Fibroblast of lung (primary cell): ENCODE results near the gene STPG2. TPM values are rescaled to one million over a fixed set of nuclear protein-coding genes. Genes with fewer than 3 reads are reported as not detected.

Experiments
- DNase-seq, 2 donors: peaks; one replicate each; pipeline versions ENCODE4 v3.0.0 to v3.0.0-alpha.2; 2010; ENCODE audit warnings: low read depth in 2 of 2
- H2AFZ ChIP-seq: 2 replicates; pipeline ENCODE4 v1.5.1; 2012; ENCODE audit warnings: low read length, control low read depth, inconsistent platforms
- H3K27ac ChIP-seq: 2 replicates; pipeline ENCODE4 v1.5.1; 2011; ENCODE audit warnings: low read length, control low read depth; ENCODE audit not compliant: insufficient read depth
- H3K27me3 ChIP-seq: 2 replicates; pipeline ENCODE4 v1.5.1; 2011; ENCODE audit warnings: mild to moderate bottlenecking, low read length; ENCODE audit not compliant: control insufficient read depth, insufficient read depth
- H3K36me3 ChIP-seq: 2 replicates; pipeline ENCODE4 v1.5.1; 2011; ENCODE audit warnings: low read length; ENCODE audit not compliant: control insufficient read depth, insufficient read depth
- H3K4me1 ChIP-seq: 2 replicates; pipeline ENCODE4 v1.5.1; 2011; ENCODE audit warnings: low read length; ENCODE audit not compliant: control insufficient read depth, insufficient read depth; ENCODE audit errors: extremely low read depth
- H3K4me2 ChIP-seq: 2 replicates; pipeline ENCODE4 v1.5.1; 2011; ENCODE audit warnings: low read length, control low read depth; ENCODE audit not compliant: insufficient read depth; ENCODE audit errors: extremely low read depth
- H3K4me3 ChIP-seq, 4 experiments: fragments of 200-600 bp in 1 of 4; sonication (generic) in 1 of 4; replicated peaks in 1 of 4; 2 replicates each; pipeline ENCODE4 v1.5.1; 2011 to 2016; ENCODE audit warnings: low read length in 4 of 4, low read depth in 3 of 4, mild to moderate bottlenecking in 3 of 4, control low read depth in 2 of 4, inconsistent platforms in 1 of 4, mixed read lengths in 1 of 4; ENCODE audit not compliant: insufficient read depth in 1 of 4; ENCODE audit errors: control extremely low read depth in 1 of 4
- H3K79me2 ChIP-seq: 2 replicates; pipeline ENCODE4 v1.5.1; 2012; ENCODE audit warnings: mild to moderate bottlenecking, low read length, inconsistent platforms; ENCODE audit not compliant: control insufficient read depth, insufficient read depth
- H3K9ac ChIP-seq: 2 replicates; pipeline ENCODE4 v1.5.1; 2011; ENCODE audit warnings: mild to moderate bottlenecking, low read length, control low read depth; ENCODE audit not compliant: insufficient read depth
- H3K9me3 ChIP-seq: 2 replicates; pipeline ENCODE4 v1.5.1; 2012; ENCODE audit warnings: low read depth, low read length; ENCODE audit not compliant: control insufficient read depth, insufficient read depth
- H4K20me1 ChIP-seq: 2 replicates; pipeline ENCODE4 v1.5.1; 2011; ENCODE audit warnings: low read length; ENCODE audit not compliant: control insufficient read depth, insufficient read depth; ENCODE audit errors: extremely low read depth
- EZH2 ChIP-seq: IDR thresholded peaks from 2 replicates; pipeline ENCODE4 v1.5.1; 2012; ENCODE audit warnings: low read length, control low read depth, mild to moderate bottlenecking; ENCODE audit errors: missing control alignments
- polyA plus RNA-seq, 2 donors: library from polyadenylated mRNA; depleted of rRNA in 1 of 2; stranded (reverse) in 1 of 2; unstranded in 1 of 2; fragments of >200 nt; gene quantifications; 2 replicates each; pipeline ENCODE4 v1.2.1, GENCODE V29; 2011 to 2012; ENCODE audit warnings: missing spikeins in 1 of 2
- total RNA-seq: library from RNA; depleted of rRNA; stranded (reverse); fragments of >200 nt; gene quantifications from 2 replicates; pipeline ENCODE4 v1.2.1, GENCODE V29; 2014
- TF ChIP-seq, protein P1 (sequence below), 2 donors: IDR thresholded peaks in 1 of 2; conservative IDR thresholded peaks in 1 of 2; 1 replicate in 1 of 2; 2 replicates in 1 of 2; pipeline ENCODE4 v1.5.1; 2011 to 2012; ENCODE audit warnings: low read length in 2 of 2, control low read depth in 1 of 2, inconsistent platforms in 1 of 2, low read depth in 1 of 2, mild to moderate bottlenecking in 1 of 2

STPG2 gene
- total and polyA plus RNA-seq, 2 donors (not counting 1 experiment from before 2014, with no cell fraction given) = 0.17 TPM; not detected in 1

DNA sequence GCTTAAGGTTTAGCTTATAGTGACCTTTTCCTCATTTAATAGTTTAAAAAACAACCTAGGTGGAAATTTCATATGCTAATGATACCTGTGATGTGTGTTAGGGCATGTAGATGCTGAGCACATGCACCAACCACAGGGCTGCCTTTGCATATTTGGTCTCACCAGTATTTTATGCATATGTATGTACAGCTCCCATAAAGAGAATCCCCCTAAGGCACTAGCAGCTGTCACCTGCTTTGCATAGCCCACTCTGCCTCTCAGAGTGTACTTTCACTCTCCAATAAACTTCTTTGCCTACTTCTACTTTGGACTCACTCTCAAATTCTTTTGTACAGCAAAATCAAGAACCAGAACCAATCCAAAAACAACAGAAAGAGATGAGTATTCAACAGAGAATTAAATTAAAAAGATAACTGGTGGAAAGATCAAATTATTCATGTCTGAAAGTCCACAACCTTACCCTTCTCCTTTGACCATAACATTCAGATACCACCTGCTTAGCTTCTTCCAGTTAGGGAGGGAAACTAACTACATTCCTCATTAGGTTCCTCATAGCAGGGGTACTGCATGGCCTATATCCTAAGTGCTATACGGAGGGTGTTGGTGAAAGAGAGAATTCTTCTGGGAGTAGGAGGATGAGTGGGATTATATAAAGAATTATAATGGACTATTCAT lies 250.5 kb downstream of the STPG2 start:
- no peak overlapping the region for H2AFZ ChIP-seq
- no peaks in the 10 kb centered on the region for H3K27me3 ChIP-seq
- no peaks in the 10 kb centered on the region for H3K79me2 ChIP-seq
- no peak overlapping the region for H3K4me3 ChIP-seq
- no peak overlapping the region for H3K9ac ChIP-seq
- H4K20me1 ChIP-seq = no peaks in the 10 kb centered on the region
- H3K4me2 ChIP-seq = no peak overlapping the region
- H3K36me3 ChIP-seq = no peaks in the 10 kb centered on the region
- TF ChIP-seq, protein P1, sequence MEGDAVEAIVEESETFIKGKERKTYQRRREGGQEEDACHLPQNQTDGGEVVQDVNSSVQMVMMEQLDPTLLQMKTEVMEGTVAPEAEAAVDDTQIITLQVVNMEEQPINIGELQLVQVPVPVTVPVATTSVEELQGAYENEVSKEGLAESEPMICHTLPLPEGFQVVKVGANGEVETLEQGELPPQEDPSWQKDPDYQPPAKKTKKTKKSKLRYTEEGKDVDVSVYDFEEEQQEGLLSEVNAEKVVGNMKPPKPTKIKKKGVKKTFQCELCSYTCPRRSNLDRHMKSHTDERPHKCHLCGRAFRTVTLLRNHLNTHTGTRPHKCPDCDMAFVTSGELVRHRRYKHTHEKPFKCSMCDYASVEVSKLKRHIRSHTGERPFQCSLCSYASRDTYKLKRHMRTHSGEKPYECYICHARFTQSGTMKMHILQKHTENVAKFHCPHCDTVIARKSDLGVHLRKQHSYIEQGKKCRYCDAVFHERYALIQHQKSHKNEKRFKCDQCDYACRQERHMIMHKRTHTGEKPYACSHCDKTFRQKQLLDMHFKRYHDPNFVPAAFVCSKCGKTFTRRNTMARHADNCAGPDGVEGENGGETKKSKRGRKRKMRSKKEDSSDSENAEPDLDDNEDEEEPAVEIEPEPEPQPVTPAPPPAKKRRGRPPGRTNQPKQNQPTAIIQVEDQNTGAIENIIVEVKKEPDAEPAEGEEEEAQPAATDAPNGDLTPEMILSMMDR (conservative IDR thresholded peaks at IDR 0.05 in 1 of 2, IDR thresholded peaks at IDR 0.05 in 1 of 2; ENCODE audit: low read depth in 1 of 2, low read length in 2 of 2) = no peak
- TF ChIP-seq EZH2 = no peak
- H3K27ac ChIP-seq = no peak overlapping the region
- H3K9me3 ChIP-seq = no peaks in the 10 kb centered on the region
- no peaks in the 10 kb centered on the region for H3K4me1 ChIP-seq
- DNase-seq = no peak

DNA sequence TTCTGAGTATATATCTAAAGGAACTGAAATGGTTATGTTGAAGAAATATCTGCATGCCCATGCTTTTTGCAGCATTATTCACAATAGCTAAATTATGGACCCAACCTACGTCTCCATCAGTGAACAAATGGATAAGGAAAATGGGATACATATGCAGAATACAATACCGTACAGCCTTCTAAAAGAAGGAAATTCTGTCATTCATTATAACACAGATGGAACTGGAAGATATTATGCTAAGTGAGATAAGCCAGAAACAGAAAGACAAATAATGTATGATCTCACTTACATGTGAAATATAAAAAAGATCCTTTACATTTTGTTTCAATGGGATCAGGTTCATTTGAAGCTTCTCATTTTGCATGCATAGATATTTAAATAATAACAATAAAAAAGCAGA lies 263.3 kb downstream of the STPG2 start:
- no peak overlapping the region for H2AFZ ChIP-seq
- H4K20me1 ChIP-seq = no peaks in the 10 kb centered on the region
- H3K79me2 ChIP-seq = no peaks in the 10 kb centered on the region
- H3K4me3 ChIP-seq = no peak overlapping the region
- no peaks in the 10 kb centered on the region for H3K36me3 ChIP-seq
- DNase-seq = no peak
- H3K9me3 ChIP-seq = no peaks in the 10 kb centered on the region
- no peak overlapping the region for H3K27ac ChIP-seq
- no peaks in the 10 kb centered on the region for H3K27me3 ChIP-seq
- H3K9ac ChIP-seq = no peak overlapping the region
- TF ChIP-seq, protein P1 (conservative IDR thresholded peaks at IDR 0.05 in 1 of 2, IDR thresholded peaks at IDR 0.05 in 1 of 2; ENCODE audit: low read depth in 1 of 2, low read length in 2 of 2) = no peak
- no peak for TF ChIP-seq EZH2
- no peaks in the 10 kb centered on the region for H3K4me1 ChIP-seq
- no peak overlapping the region for H3K4me2 ChIP-seq

DNA sequence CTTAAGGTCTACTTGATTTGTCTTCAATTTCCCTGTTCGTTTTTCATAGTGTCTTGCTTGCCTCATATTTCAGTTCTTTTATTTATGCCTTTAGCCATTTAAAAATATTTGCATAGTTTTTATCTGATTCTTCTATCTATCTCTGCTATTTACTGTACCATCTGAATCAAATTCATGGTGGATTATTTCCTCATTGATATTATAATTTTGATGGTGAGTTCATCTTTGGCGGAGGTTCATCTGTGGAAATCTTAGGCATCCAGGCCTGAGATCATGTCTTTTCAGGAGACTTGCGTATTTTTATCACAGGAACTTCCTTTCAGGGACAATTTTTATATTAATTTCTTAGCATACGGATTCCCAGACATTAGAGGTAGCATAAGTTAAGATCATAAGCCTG lies 275.2 kb downstream of the STPG2 start:
- Histone ChIP-seq H3K27me3 (no peaks in the 10 kb centered on the region), H3K9ac (no peak overlapping the region), H2AFZ (no peak overlapping the region), H3K79me2 (no peaks in the 10 kb centered on the region), H3K9me3 (no peaks in the 10 kb centered on the region), H3K4me3 (no peak overlapping the region), H4K20me1 (no peaks in the 10 kb centered on the region), H3K4me2 (no peak overlapping the region), H3K4me1 (no peaks in the 10 kb centered on the region), H3K36me3 (no peaks in the 10 kb centered on the region), H3K27ac (no peak overlapping the region)
- no peak for TF ChIP-seq EZH2
- TF ChIP-seq, protein P1 (conservative IDR thresholded peaks at IDR 0.05 in 1 of 2, IDR thresholded peaks at IDR 0.05 in 1 of 2; ENCODE audit: low read depth in 1 of 2, low read length in 2 of 2) = no peak
- no peak for DNase-seq
